GM23338 (cell line): ENCODE results near the gene GDPD1. TPM values are rescaled to one million over a fixed set of nuclear protein-coding genes. Genes with fewer than 3 reads are reported as not detected.

Source experiments
- ATAC-seq: fragments of 200-7000 bp; cut with Tn5 transposase; 3 replicates; pipeline ENCODE4 v1.9.1; 2020
- DNase-seq: peaks from one replicate; pipeline ENCODE4 v3.0.0-alpha.2; 2015; ENCODE audit warnings: low spot score
- H2AFZ ChIP-seq: fragments of 200-600 bp; sonication (generic); 2 replicates; pipeline ENCODE4 v1.8.0; 2016; ENCODE audit warnings: antibody characterized with exemption, mild to moderate bottlenecking, moderate library complexity
- H3F3A ChIP-seq: fragments of 200-600 bp; sonication (generic); replicated peaks from 2 replicates; pipeline ENCODE4 v1.8.0; 2017; ENCODE audit warnings: antibody characterized with exemption, mixed run types, low read depth
- H3K27ac ChIP-seq: fragments of 200-600 bp; sonication (generic); 2 replicates; pipeline ENCODE4 v1.6.1; 2016; ENCODE audit warnings: low read depth
- H3K27me3 ChIP-seq: fragments of 200-600 bp; sonication (generic); 2 replicates; pipeline ENCODE4 v1.8.0; 2016; ENCODE audit warnings: mild to moderate bottlenecking, mixed run types, moderate library complexity; ENCODE audit not compliant: insufficient read depth
- H3K36me3 ChIP-seq: fragments of 200-600 bp; sonication (generic); 2 replicates; pipeline ENCODE4 v1.8.0; 2016; ENCODE audit warnings: mild to moderate bottlenecking; ENCODE audit not compliant: insufficient read depth
- H3K4me1 ChIP-seq: fragments of 200-600 bp; sonication (generic); 2 replicates; pipeline ENCODE4 v1.8.0; 2016; ENCODE audit warnings: mild to moderate bottlenecking, moderate library complexity; ENCODE audit not compliant: insufficient read depth
- H3K4me2 ChIP-seq: fragments of 200-600 bp; sonication (generic); 2 replicates; pipeline ENCODE4 v1.7.1; 2017; ENCODE audit warnings: mixed run types
- H3K4me3 ChIP-seq: fragments of 200-600 bp; sonication (generic); 2 replicates; pipeline ENCODE4 v1.6.1; 2016; ENCODE audit warnings: mixed run types
- H3K79me2 ChIP-seq: fragments of 200-600 bp; sonication (generic); replicated peaks from 2 replicates; pipeline ENCODE4 v1.8.0; 2017; ENCODE audit warnings: mild to moderate bottlenecking; ENCODE audit not compliant: insufficient read depth
- H3K9me2 ChIP-seq: fragments of 200-600 bp; sonication (generic); 2 replicates; pipeline ENCODE4 v1.8.0; 2017; ENCODE audit not compliant: insufficient read depth
- H4K20me1 ChIP-seq: fragments of 200-600 bp; sonication (generic); replicated peaks from 2 replicates; pipeline ENCODE4 v1.8.0; 2017; ENCODE audit warnings: mild to moderate bottlenecking; ENCODE audit not compliant: insufficient read depth
- H3K27ac Mint-ChIP-seq: 2 replicates; pipeline ENCODE4 v1.8.0; 2020; ENCODE audit warnings: inconsistent platforms, mild to moderate bottlenecking, moderate library complexity, mixed read lengths
- H3K27me3 Mint-ChIP-seq: 3 replicates; pipeline ENCODE4 v1.8.0; 2022; ENCODE audit warnings: low read depth, mild to moderate bottlenecking, moderate library complexity, mixed read lengths, inconsistent platforms; ENCODE audit not compliant: insufficient read depth, poor library complexity
- H3K36me3 Mint-ChIP-seq: 3 replicates; pipeline ENCODE4 v1.8.0; 2021; ENCODE audit warnings: low read depth, mild to moderate bottlenecking, inconsistent platforms, moderate library complexity, mixed read lengths
- H3K4me1 Mint-ChIP-seq: 3 replicates; pipeline ENCODE4 v1.8.0; 2020; ENCODE audit warnings: mild to moderate bottlenecking, inconsistent platforms, mixed read lengths
- H3K4me3 Mint-ChIP-seq: 3 replicates; pipeline ENCODE4 v1.8.0; 2021; ENCODE audit warnings: moderate library complexity, mild to moderate bottlenecking, inconsistent platforms, mixed read lengths
- H3K9me3 Mint-ChIP-seq: 3 replicates; pipeline ENCODE4 v1.8.0; 2020; ENCODE audit warnings: moderate library complexity, mild to moderate bottlenecking, inconsistent platforms, mixed read lengths
- EZH2 ChIP-seq: fragments of 200-600 bp; sonication (generic); IDR thresholded peaks from one replicate; pipeline ENCODE4 v1.8.0; 2017; ENCODE audit warnings: antibody characterized with exemption, mild to moderate bottlenecking, low read depth; ENCODE audit not compliant: unreplicated experiment
- JUNB ChIP-seq: IDR thresholded peaks from one replicate; pipeline ENCODE4 v1.6.1; 2016; ENCODE audit warnings: antibody characterized with exemption; ENCODE audit not compliant: unreplicated experiment
- STAT1 ChIP-seq: IDR thresholded peaks from one replicate; pipeline ENCODE4 v1.6.1; 2016; ENCODE audit warnings: antibody characterized with exemption; ENCODE audit not compliant: unreplicated experiment
- ZNF114 ChIP-seq: fragments of 250-450 bp; sonication (Bioruptor Pico); IDR thresholded peaks from 2 replicates; pipeline ENCODE4 v1.5.0; 2020; ENCODE audit warnings: mild to moderate bottlenecking, moderate library complexity
- polyA plus RNA-seq: library from polyadenylated mRNA; unstranded; fragments of >200 nt; fragmentation: Nextera tagmentation; extraction: Ambion mirVana; gene quantifications from 2 replicates; pipeline ENCODE4 v1.2.1, GENCODE V29; 2016
- total RNA-seq: library from RNA; depleted of rRNA; stranded (reverse); fragments of >200 nt; shearing (Covaris generic); gene quantifications from 2 replicates; pipeline ENCODE4 v1.2.3, GENCODE V29; 2014
- TF ChIP-seq, protein P1 (sequence below): IDR thresholded peaks from 2 replicates; pipeline ENCODE4 v1.6.1; 2016; ENCODE audit warnings: antibody characterized with exemption
- TF ChIP-seq, protein P2 (sequence below): fragments of 250-450 bp; sonication (Bioruptor Pico); IDR thresholded peaks from 2 replicates; pipeline ENCODE4 v1.5.0; 2020; ENCODE audit warnings: mild to moderate bottlenecking, moderate library complexity

Gene GDPD1
- total and polyA plus RNA-seq, 2 experiments from 2014 or later = 6.8 to 7.8 TPM

DNA sequence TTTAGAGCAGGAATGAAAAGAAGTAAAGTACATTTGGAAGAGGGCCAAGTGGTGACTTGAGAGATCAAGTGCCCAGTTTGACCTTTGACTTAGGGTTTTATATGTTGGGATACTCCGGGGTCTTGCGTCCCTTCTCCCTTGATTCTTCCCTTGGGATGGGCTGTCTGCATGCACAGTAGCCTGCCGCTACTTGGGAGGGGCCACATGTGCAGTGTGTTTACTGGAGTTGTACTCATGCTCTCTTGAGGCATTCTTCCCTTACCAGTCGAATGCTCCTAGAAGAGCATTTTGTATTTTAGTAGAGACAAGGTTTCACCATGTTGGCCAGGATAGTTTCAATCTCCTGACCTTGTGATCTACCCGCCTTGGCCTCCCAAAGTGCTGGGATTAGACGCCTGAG lies 23.8 kb downstream of the GDPD1 start:
- Mint-ChIP-seq H3K4me1 (no peaks in the 10 kb centered on the region), H3K4me3 (no peak overlapping the region), H3K36me3 (no peaks in the 10 kb centered on the region), H3K9me3 (no peaks in the 10 kb centered on the region), H3K27ac (no peak overlapping the region), H3K27me3 (peaks cover 2% of the 10 kb centered on the region)
- H3K4me3 ChIP-seq = no peak overlapping the region
- DNase-seq = no peak
- no peaks in the 10 kb centered on the region for H3K27me3 ChIP-seq
- no peak for ATAC-seq
- no peaks in the 10 kb centered on the region for H3F3A ChIP-seq
- no peaks in the 10 kb centered on the region for H3K4me1 ChIP-seq
- H3K27ac ChIP-seq = no peak overlapping the region
- TF ChIP-seq JUNB (no peak), EZH2 (no peak)
- TF ChIP-seq, protein P1, sequence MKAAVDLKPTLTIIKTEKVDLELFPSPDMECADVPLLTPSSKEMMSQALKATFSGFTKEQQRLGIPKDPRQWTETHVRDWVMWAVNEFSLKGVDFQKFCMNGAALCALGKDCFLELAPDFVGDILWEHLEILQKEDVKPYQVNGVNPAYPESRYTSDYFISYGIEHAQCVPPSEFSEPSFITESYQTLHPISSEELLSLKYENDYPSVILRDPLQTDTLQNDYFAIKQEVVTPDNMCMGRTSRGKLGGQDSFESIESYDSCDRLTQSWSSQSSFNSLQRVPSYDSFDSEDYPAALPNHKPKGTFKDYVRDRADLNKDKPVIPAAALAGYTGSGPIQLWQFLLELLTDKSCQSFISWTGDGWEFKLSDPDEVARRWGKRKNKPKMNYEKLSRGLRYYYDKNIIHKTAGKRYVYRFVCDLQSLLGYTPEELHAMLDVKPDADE = no peak
- H2AFZ ChIP-seq = no peak overlapping the region
- no peaks in the 10 kb centered on the region; the same call in 1 of the 2 replicates for H3K36me3 ChIP-seq
- no peaks in the 10 kb centered on the region for H3K79me2 ChIP-seq
- H3K4me2 ChIP-seq = no peak overlapping the region
- no peaks in the 10 kb centered on the region for H3K9me2 ChIP-seq
- 0 out of 2 replicates have a peak, but pooled peaks cover 3% of the 10 kb centered on the region for H4K20me1 ChIP-seq

DNA sequence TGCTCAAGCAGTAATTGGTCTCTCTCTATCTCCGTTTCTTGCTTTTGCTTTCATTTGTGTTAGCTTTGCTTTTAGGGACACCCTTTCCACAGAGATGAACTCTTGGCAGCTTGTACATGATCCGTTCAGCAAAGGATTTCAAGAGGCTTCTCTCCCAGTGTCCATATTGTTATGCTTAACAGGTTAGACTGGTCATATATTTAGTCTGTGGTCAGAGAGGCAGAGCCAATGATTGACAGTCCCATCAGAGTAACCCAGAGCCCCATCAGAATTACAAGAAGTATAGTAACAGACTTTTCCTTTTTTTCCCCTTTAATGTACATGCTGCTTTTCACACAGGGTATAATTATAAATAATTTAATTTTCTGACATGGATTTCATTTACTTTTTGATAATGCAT lies 34.4 kb downstream of the GDPD1 start:
- H3K4me3 Mint-ChIP-seq = no peak overlapping the region
- no peaks in the 10 kb centered on the region for H3K9me3 Mint-ChIP-seq
- no peak overlapping the region for H3K4me3 ChIP-seq
- H3K36me3 ChIP-seq = no peaks in the 10 kb centered on the region
- H3K36me3 Mint-ChIP-seq = no peaks in the 10 kb centered on the region
- no peak for ATAC-seq
- no peak overlapping the region for H2AFZ ChIP-seq
- H4K20me1 ChIP-seq = no peaks in the 10 kb centered on the region
- TF ChIP-seq STAT1 (no peak), ZNF114 (CRISPR knock-in tag) (no peak)
- TF ChIP-seq, protein P2, sequence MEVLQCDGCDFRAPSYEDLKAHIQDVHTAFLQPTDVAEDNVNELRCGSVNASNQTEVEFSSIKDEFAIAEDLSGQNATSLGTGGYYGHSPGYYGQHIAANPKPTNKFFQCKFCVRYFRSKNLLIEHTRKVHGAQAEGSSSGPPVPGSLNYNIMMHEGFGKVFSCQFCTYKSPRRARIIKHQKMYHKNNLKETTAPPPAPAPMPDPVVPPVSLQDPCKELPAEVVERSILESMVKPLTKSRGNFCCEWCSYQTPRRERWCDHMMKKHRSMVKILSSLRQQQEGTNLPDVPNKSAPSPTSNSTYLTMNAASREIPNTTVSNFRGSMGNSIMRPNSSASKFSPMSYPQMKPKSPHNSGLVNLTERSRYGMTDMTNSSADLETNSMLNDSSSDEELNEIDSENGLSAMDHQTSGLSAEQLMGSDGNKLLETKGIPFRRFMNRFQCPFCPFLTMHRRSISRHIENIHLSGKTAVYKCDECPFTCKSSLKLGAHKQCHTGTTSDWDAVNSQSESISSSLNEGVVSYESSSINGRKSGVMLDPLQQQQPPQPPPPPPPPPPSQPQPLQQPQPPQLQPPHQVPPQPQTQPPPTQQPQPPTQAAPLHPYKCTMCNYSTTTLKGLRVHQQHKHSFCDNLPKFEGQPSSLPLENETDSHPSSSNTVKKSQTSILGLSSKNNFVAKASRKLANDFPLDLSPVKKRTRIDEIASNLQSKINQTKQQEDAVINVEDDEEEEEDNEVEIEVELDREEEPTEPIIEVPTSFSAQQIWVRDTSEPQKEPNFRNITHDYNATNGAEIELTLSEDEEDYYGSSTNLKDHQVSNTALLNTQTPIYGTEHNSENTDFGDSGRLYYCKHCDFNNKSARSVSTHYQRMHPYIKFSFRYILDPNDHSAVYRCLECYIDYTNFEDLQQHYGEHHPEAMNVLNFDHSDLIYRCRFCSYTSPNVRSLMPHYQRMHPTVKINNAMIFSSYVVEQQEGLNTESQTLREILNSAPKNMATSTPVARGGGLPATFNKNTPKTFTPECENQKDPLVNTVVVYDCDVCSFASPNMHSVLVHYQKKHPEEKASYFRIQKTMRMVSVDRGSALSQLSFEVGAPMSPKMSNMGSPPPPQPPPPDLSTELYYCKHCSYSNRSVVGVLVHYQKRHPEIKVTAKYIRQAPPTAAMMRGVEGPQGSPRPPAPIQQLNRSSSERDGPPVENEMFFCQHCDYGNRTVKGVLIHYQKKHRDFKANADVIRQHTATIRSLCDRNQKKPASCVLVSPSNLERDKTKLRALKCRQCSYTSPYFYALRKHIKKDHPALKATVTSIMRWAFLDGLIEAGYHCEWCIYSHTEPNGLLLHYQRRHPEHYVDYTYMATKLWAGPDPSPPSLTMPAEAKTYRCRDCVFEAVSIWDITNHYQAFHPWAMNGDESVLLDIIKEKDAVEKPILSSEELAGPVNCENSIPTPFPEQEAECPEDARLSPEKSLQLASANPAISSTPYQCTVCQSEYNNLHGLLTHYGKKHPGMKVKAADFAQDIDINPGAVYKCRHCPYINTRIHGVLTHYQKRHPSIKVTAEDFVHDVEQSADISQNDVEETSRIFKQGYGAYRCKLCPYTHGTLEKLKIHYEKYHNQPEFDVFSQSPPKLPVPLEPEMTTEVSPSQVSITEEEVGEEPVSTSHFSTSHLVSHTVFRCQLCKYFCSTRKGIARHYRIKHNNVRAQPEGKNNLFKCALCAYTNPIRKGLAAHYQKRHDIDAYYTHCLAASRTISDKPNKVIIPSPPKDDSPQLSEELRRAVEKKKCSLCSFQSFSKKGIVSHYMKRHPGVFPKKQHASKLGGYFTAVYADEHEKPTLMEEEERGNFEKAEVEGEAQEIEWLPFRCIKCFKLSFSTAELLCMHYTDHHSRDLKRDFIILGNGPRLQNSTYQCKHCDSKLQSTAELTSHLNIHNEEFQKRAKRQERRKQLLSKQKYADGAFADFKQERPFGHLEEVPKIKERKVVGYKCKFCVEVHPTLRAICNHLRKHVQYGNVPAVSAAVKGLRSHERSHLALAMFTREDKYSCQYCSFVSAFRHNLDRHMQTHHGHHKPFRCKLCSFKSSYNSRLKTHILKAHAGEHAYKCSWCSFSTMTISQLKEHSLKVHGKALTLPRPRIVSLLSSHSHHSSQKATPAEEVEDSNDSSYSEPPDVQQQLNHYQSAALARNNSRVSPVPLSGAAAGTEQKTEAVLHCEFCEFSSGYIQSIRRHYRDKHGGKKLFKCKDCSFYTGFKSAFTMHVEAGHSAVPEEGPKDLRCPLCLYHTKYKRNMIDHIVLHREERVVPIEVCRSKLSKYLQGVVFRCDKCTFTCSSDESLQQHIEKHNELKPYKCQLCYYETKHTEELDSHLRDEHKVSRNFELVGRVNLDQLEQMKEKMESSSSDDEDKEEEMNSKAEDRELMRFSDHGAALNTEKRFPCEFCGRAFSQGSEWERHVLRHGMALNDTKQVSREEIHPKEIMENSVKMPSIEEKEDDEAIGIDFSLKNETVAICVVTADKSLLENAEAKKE (CRISPR knock-in tag) = no peak
- H3K4me2 ChIP-seq = no peak overlapping the region
- H3K27ac ChIP-seq = no peak overlapping the region
- no peak for DNase-seq
- no peaks in the 10 kb centered on the region for H3K4me1 Mint-ChIP-seq
- H3K27ac Mint-ChIP-seq = no peak overlapping the region
- H3K79me2 ChIP-seq = no peaks in the 10 kb centered on the region
- no peaks in the 10 kb centered on the region for H3K27me3 Mint-ChIP-seq
- no peaks in the 10 kb centered on the region for H3K4me1 ChIP-seq
- no peaks in the 10 kb centered on the region for H3F3A ChIP-seq
- H3K27me3 ChIP-seq = no peaks in the 10 kb centered on the region
- H3K9me2 ChIP-seq = no peaks in the 10 kb centered on the region
